Measurements from ENCODE around the gene TH.

Gene TH

GRCh38 chr11:2209370-2209801 is 37.8 kb upstream of the TH start:
- DNase-seq (ENCODE audit: extremely low spot score, insufficient read length, low read depth), result no peak
- FAIRE-seq, result no peak

GRCh38 chr11:2208691-2209369 is 37.2 kb upstream of the TH start:
- no peak for FAIRE-seq
- no peak for DNase-seq (ENCODE audit: extremely low spot score, insufficient read length, low read depth)

GRCh38 chr11:2207773-2208621 is 36.4 kb upstream of the TH start:
- no peak for FAIRE-seq
- no peak for DNase-seq (ENCODE audit: extremely low spot score, insufficient read length, low read depth)

GRCh38 chr11:2207212-2207611 is 35.6 kb upstream of the TH start:
- no peak for DNase-seq (ENCODE audit: extremely low spot score, insufficient read length, low read depth)
- no peak for FAIRE-seq

- no peak for FAIRE-seq
- no peak for DNase-seq (ENCODE audit: extremely low spot score, insufficient read length, low read depth)
These were observed 34.5 kb upstream of the TH start for GRCh38 chr11:2205981-2206690.

- DNase-seq (ENCODE audit: extremely low spot score, insufficient read length, low read depth) (no peak), FAIRE-seq (no peak)
These were observed 33.7 kb upstream of the TH start for GRCh38 chr11:2205214-2205720.

GRCh38 chr11:2204361-2205213 is 33.0 kb upstream of the TH start:
- DNase-seq (ENCODE audit: extremely low spot score, insufficient read length, low read depth) (no peak), FAIRE-seq (no peak)

- no peak for DNase-seq (ENCODE audit: extremely low spot score, insufficient read length, low read depth)
- FAIRE-seq, result no peak
These were observed 32.0 kb upstream of the TH start for GRCh38 chr11:2203440-2204259.

GRCh38 chr11:2202900-2203439 is 31.4 kb upstream of the TH start:
- FAIRE-seq (no peak), DNase-seq (ENCODE audit: extremely low spot score, insufficient read length, low read depth) (no peak)

- FAIRE-seq (no peak), DNase-seq (ENCODE audit: extremely low spot score, insufficient read length, low read depth) (no peak)
These were observed 30.7 kb upstream of the TH start for GRCh38 chr11:2202071-2202899.

GRCh38 chr11:2201542-2201941 is 29.9 kb upstream of the TH start:
- DNase-seq (ENCODE audit: extremely low spot score, insufficient read length, low read depth) (no peak), FAIRE-seq (no peak)

GRCh38 chr11:2200957-2201519 is 29.4 kb upstream of the TH start:
- DNase-seq (ENCODE audit: extremely low spot score, insufficient read length, low read depth), result no peak
- no peak for FAIRE-seq

- FAIRE-seq (no peak), DNase-seq (ENCODE audit: extremely low spot score, insufficient read length, low read depth) (no peak)
These were observed 28.9 kb upstream of the TH start for GRCh38 chr11:2200536-2200935.

GRCh38 chr11:2199466-2200341 is 28.1 kb upstream of the TH start:
- no peak for DNase-seq (ENCODE audit: extremely low spot score, insufficient read length, low read depth)
- FAIRE-seq, result no peak

- FAIRE-seq, result no peak
These were observed 27.2 kb upstream of the TH start for GRCh38 chr11:2198621-2199365.

More at GRCh38 chr11:2198621-2199365, 27.2 kb upstream of the TH start:
- DNase-seq (ENCODE audit: extremely low spot score, insufficient read length, low read depth), result no peak

Measured in GM18507 (cell line).